Epithelial cell of proximal tubule (primary cell): ENCODE results near the gene SNRNP35. TPM values are rescaled to one million over a fixed set of nuclear protein-coding genes. Genes with fewer than 3 reads are reported as not detected.
"Not testable (repeated sequence)": the region's sequence is repeated elsewhere in the genome, so short reads cannot be mapped to it uniquely, and the experiment has no call there.

Experiments
- DNase-seq: peaks from one replicate; pipeline ENCODE4 v3.0.0-alpha.2; 2011; ENCODE audit warnings: low read depth
- H3K4me3 ChIP-seq: 2 replicates; pipeline ENCODE4 v1.5.1; 2011; ENCODE audit warnings: low read depth, mild to moderate bottlenecking, low read length
- CTCF ChIP-seq: conservative IDR thresholded peaks from 2 replicates; pipeline ENCODE4 v1.5.1; 2012; ENCODE audit warnings: low read depth, mild to moderate bottlenecking, low read length
- total RNA-seq: library from RNA; depleted of rRNA; stranded (reverse); fragments of >200 nt; gene quantifications from 2 replicates; pipeline ENCODE4 v1.2.3, GENCODE V29; 2015

SNRNP35 gene
- 12.0 and 22.7 TPM in 2 replicates for total RNA-seq

- no peak for DNase-seq
- TF ChIP-seq CTCF, result no peak
- peak within 1 kb of the TSS; percentile 74 for H3K4me3 ChIP-seq
Observed at GRCh38 chr12:123457980-123458779, at the start of gene SNRNP35. SNRNP35 (plus strand) TSS chr12:123458139; CDS start chr12:123465541, 7,402 bp downstream.

GRCh38 chr12:123408619-123409018, 49.3 kb upstream of the SNRNP35 start:
- H3K4me3 ChIP-seq, DNase-seq: not testable (repeated sequence)

GRCh38 chr12:123409284-123410040, 48.5 kb upstream of the SNRNP35 start:
- H3K4me3 ChIP-seq, result not testable (repeated sequence)

GRCh38 chr12:123410041-123410412, 47.9 kb upstream of the SNRNP35 start:
- no peak overlapping the region for H3K4me3 ChIP-seq
- no peak for TF ChIP-seq CTCF
- DNase-seq, result no peak

More at GRCh38 chr12:123409284-123410040, 48.5 kb upstream of the SNRNP35 start:
- not testable (repeated sequence) for DNase-seq

GRCh38 chr12:123421314-123421713, 36.6 kb upstream of the SNRNP35 start:
- TF ChIP-seq CTCF, result peak; percentile 34

GRCh38 chr12:123427036-123427769, 30.7 kb upstream of the SNRNP35 start:
- DNase-seq, result no peak
- H3K4me3 ChIP-seq, result no peak overlapping the region
- TF ChIP-seq CTCF, result no peak

More at GRCh38 chr12:123421314-123421713, 36.6 kb upstream of the SNRNP35 start:
- no peak for DNase-seq
- no peak overlapping the region for H3K4me3 ChIP-seq

GRCh38 chr12:123428591-123428990, 29.3 kb upstream of the SNRNP35 start:
- no peak for TF ChIP-seq CTCF

GRCh38 chr12:123429101-123429500, 28.8 kb upstream of the SNRNP35 start:
- H3K4me3 ChIP-seq, DNase-seq: not testable (repeated sequence)

More at GRCh38 chr12:123428591-123428990, 29.3 kb upstream of the SNRNP35 start:
- no peak overlapping the region for H3K4me3 ChIP-seq
- no peak for DNase-seq

GRCh38 chr12:123431951-123432817, 25.8 kb upstream of the SNRNP35 start:
- H3K4me3 ChIP-seq, result peak overlapping the region; percentile 34
- not testable (repeated sequence) for DNase-seq
